Caki2 (cell line): ENCODE data around the gene FRMD1. TPM values are rescaled to one million over a fixed set of nuclear protein-coding genes. Genes with fewer than 3 reads are reported as not detected.

Source experiments
- DNase-seq: peaks from one replicate; pipeline ENCODE4 v3.0.0-alpha.2; 2015; ENCODE audit warnings: low read depth
- in situ Hi-C: cut with HindIII; loops from 2 replicates; pipeline ENCODE4 v1.10.0; 2016; ENCODE audit warnings: low sequenced_read_pairs, low pct_unique_long_range_greater_than_20kb, mixed read lengths
- total RNA-seq: library from RNA; depleted of rRNA; stranded (reverse); fragments of >200 nt; shearing (Covaris generic); gene quantifications from 2 replicates; pipeline ENCODE4 v1.2.3, GENCODE V29; 2014; ENCODE audit warnings: low replicate concordance; rRNA removed

The FRMD1 gene
- total RNA-seq, 1 experiment from 2014 or later: not detected

DNA sequence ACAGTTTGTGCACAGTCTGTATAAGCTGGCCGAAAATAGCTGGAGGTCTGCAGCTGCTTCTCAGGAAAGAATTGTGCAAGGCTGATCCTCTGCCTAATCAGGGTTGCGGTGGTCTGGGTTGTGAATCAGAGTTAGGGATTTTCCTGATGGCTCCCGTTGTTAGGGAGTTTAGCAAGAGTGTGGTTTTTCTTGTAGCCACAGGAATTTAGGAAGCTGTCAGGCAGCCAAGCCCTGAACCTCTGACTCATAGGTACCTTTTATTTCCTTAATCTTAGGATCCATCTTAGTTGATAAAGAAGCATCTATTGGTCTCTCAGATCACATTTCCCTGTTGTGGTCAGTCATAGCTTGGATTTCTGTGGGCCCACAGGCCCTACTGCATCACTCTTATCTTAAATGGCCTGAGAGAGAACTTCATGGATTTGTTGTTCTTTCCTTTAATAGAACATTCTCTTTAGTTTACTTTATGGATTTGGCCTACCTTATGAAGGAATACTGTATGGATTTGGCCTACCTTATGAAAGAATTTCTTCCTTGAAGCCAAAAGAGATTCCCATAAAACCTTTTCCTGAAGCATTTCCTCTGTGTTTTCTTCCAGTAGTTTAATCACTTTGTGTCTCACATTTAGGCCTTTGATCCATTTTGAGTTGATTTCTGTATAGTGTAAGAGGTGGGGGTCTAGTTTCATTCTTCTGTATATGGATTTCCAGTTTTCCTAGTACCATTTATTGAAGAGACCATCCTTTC lies 71.2 kb downstream of the FRMD1 start:
- in situ Hi-C loops: no loop called here
- peak; percentile 96 for DNase-seq

DNA sequence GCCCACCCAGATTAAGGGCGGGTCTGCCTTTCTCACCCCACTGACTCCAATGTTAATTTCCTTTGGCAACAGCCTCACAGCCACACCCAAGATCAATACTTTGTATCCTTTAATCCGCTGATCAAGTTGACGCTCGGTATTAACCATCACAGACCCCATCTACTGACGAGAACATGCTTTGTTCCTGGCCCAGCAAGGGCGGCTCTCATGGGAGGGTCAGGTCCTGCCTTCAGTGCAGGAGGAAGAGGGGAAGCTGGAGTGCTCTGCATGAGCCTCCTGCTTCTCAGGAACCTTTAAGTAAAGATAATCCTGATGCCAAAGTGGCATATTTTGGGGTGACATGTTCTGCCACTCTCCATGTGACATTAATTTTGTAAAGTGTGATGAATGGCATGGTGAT lies 73.2 kb downstream of the FRMD1 start:
- no peak for DNase-seq
- in situ Hi-C loops: no loop called here

DNA sequence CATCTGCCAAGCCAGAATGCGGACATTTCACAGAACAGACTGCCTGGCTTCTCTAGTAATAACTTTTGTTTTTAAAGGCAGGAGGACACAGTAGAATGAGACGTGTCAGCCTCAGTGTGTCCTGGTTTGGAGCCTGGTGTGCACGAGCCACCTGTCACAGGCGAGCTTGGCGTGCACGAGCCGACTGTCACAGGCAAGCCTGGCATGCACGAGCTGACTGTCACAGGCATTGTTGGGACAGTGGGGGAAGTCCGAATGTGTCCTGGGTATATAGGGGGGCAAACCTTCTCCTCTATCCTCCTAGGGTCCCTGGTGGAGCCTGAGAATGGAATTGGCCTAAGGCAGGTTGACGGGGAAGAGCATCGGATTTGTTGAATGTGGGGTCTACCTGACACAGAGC lies 74.1 kb downstream of the FRMD1 start:
- in situ Hi-C loops: no loop called here
- DNase-seq: no peak

GRCh38 chr6:168004023-168004422 lies 75.0 kb downstream of the FRMD1 start:
- DNase-seq: no peak
- in situ Hi-C loops: no loop called here

Other genes with a start within 250 kb of the FRMD1 start
- not detected in 2 replicates for gene KIF25, start 81.5 kb downstream of the FRMD1 start, total RNA-seq
- gene DACT2, start 240.6 kb upstream of the FRMD1 start, total RNA-seq: not detected in 2 replicates